Stimulated activated naive B cell treated with anti-CD40 and anti-IgM and Interleukin-4, amounts not matched to agents 10 μg/mL and 1 μg/mL and 100 μg/mL, for 72 hours (primary cell): Measurements from ENCODE around the gene FYN.

Experiments used
- ATAC-seq, 2 donors: fragments of 150-1000 bp; cut with Tn5 transposase; replicated peaks; 2 replicates each; pipeline ENCODE4 v1.10.0; 2021; ENCODE audit warnings: moderate library complexity in 1 of 2
- DNase-seq: peaks from one replicate; pipeline ENCODE4 v3.0.0; 2021
- H3K27ac Mint-ChIP-seq: one replicate; pipeline ENCODE4 v1.8.0; 2022; ENCODE audit warnings: mild to moderate bottlenecking, mixed read lengths
- H3K27me3 Mint-ChIP-seq, 2 donors: one replicate each; pipeline ENCODE4 v1.8.0; 2022; ENCODE audit warnings: mixed read lengths in 2 of 2
- H3K36me3 Mint-ChIP-seq, 2 donors: one replicate each; pipeline ENCODE4 v1.8.0; 2022; ENCODE audit warnings: mixed read lengths in 2 of 2, mild to moderate bottlenecking in 1 of 2
- H3K4me1 Mint-ChIP-seq, 2 donors: one replicate each; pipeline ENCODE4 v1.8.0; 2022; ENCODE audit warnings: mixed read lengths in 2 of 2, mild to moderate bottlenecking in 1 of 2
- H3K4me3 Mint-ChIP-seq, 2 donors: one replicate each; pipeline ENCODE4 v1.8.0; 2022; ENCODE audit warnings: mild to moderate bottlenecking in 2 of 2, mixed read lengths in 2 of 2, moderate library complexity in 1 of 2
- H3K9me3 Mint-ChIP-seq, 2 donors: one replicate each; pipeline ENCODE4 v1.8.0; 2022; ENCODE audit warnings: mixed read lengths in 2 of 2, mild to moderate bottlenecking in 1 of 2

FYN gene

DNA sequence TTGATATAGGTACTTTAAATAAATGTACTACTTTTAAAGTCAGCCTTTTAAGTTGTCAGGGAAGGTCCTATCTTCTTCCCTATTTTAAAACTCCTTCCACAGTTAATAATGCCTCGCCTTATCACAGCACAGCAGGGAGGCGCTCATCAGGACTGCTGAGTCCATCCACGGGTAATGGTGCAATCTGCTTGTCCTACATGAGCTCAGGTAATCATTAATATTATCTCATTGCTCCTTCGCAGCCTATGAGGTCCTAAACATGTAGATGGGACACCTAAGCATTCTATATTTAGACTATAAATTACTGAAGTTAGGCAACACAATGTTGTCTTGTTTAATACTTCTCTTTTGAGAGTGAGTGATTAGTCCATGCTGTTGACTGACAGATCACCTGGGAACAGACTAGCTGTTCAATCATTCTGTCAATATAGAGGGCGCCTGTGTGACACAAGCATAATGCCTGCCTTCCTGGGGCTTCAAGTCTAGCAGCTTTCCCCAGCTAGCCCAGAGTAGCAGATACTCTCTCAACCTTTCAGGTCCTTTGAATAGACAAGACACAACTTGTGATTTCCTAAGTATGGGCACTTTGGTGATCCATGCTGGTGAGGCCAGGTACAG, 91.0 kb downstream of the FYN start:
- no peak for ATAC-seq
- no peak overlapping the region for H3K4me3 Mint-ChIP-seq
- H3K27me3 Mint-ChIP-seq: no peaks in the 10 kb centered on the region
- H3K27ac Mint-ChIP-seq: peak overlapping the region; percentile 56
- peaks cover 29 to 30% of the 10 kb centered on the region in 2 donors for H3K36me3 Mint-ChIP-seq
- H3K4me1 Mint-ChIP-seq: peaks cover 25 to 42% of the 10 kb centered on the region in 2 donors
- H3K9me3 Mint-ChIP-seq: no peaks in the 10 kb centered on the region
- DNase-seq: no peak

DNA sequence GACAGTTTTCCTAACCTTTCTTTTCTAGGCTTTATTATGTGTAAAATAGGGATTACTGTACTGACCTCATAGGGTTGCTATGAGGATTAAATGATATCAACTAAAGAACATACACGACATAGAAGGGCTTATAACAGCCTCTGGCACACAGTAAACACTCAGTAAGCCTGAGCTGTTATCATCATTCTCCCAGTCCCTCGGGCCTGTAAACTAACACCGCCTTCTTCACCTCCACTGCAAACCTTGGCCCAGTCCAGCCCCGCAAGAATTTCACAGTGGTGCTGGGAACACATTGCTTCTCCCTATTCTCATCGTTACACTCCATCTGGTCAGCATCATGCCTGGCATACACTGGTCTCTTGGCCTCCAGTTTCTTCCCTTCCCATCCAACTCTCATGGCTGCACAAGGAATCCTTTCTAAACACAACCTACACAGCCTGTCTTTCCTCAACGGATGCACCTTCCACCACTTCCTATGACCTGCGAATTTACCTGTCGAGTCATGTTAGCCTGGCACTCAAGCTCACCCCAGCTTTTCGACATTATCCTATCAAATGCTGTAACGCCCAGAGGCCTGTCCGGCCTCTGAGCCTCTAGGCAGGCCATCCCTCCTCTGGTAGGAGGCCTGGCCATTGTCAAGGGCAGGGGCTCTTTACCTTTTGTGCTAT, 92.1 kb downstream of the FYN start:
- H3K4me3 Mint-ChIP-seq: no peak overlapping the region
- no peaks in the 10 kb centered on the region for H3K27me3 Mint-ChIP-seq
- H3K9me3 Mint-ChIP-seq: no peaks in the 10 kb centered on the region
- no peak overlapping the region for H3K27ac Mint-ChIP-seq
- peaks cover 24 to 48% of the 10 kb centered on the region in 2 donors for H3K4me1 Mint-ChIP-seq
- DNase-seq (no peak), ATAC-seq (no peak)
- peaks cover 26 to 29% of the 10 kb centered on the region in 2 donors for H3K36me3 Mint-ChIP-seq

DNA sequence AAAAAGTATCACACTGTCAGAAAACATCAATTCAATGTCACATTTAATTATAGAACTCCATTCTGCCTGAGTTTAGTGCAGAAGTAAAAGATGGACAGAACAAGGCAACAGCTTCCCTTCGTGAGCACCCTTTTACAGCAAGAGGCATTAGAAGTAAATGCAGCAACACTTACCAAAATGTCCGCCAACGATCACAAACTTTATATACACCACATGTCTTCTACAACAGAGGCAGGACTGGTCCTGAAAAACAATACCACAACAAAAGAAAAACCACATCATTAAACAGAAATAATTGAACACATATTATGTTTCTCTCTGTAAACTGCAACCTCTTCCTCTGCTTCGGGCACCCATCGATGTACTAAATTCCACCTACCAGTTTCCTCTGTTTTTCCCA, 92.9 kb downstream of the FYN start:
- Mint-ChIP-seq H3K4me1 (peaks cover 24 to 48% of the 10 kb centered on the region in 2 donors), H3K27me3 (no peaks in the 10 kb centered on the region), H3K36me3 (peaks cover 25 to 27% of the 10 kb centered on the region in 2 donors), H3K27ac (no peak overlapping the region), H3K9me3 (no peaks in the 10 kb centered on the region), H3K4me3 (no peak overlapping the region)
- DNase-seq (no peak), ATAC-seq (no peak)

DNA sequence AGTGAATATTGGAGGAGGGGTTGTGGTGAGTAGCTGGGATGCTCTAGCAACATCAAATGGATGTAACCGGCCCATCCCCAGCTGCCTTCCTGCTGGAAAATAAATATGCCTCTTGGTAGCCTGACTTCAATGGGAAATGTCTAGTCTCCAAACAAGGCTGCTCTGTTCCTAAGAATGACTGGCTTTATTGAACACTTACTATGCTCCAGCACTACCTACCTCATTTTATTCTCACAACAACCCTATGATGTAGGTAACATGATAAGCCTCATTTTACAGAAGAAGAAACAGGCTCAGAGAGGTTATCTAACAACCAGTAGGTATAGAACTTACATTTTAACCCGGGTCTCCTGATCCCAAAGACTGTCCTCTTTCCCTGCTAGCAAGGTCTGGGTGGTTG, 93.6 kb downstream of the FYN start:
- ATAC-seq (no peak), DNase-seq (no peak)
- no peak overlapping the region for H3K27ac Mint-ChIP-seq
- no peaks in the 10 kb centered on the region for H3K27me3 Mint-ChIP-seq
- no peak overlapping the region for H3K4me3 Mint-ChIP-seq
- H3K4me1 Mint-ChIP-seq: peaks cover 19 to 43% of the 10 kb centered on the region in 2 donors
- no peaks in the 10 kb centered on the region for H3K9me3 Mint-ChIP-seq
- H3K36me3 Mint-ChIP-seq: peaks cover 23 to 25% of the 10 kb centered on the region in 2 donors

DNA sequence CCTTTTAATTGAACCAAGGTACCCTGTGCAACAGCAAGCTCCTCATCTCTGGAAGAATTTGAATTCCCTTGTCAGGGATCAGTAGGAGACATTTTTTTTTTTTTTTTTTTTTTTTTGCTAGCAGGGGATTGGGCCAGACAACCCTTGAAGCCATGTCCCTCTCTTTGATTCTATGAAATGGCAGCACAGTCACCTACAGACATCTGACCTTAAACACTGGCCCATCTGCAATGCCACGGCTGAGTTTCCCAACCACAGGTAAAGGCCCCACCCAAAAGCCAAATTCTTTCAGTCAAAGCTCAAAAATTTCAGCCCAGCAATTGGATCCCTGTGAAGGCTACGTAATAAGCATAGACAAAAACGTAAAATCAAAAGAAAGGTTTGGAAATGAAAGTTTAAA, 94.2 kb downstream of the FYN start:
- H3K4me3 Mint-ChIP-seq: no peak overlapping the region
- H3K36me3 Mint-ChIP-seq: peaks cover 23 to 25% of the 10 kb centered on the region in 2 donors
- H3K9me3 Mint-ChIP-seq: no peaks in the 10 kb centered on the region
- no peak overlapping the region for H3K27ac Mint-ChIP-seq
- peaks cover 19 to 44% of the 10 kb centered on the region in 2 donors for H3K4me1 Mint-ChIP-seq
- no peaks in the 10 kb centered on the region for H3K27me3 Mint-ChIP-seq
- ATAC-seq: no peak
- no peak for DNase-seq

DNA sequence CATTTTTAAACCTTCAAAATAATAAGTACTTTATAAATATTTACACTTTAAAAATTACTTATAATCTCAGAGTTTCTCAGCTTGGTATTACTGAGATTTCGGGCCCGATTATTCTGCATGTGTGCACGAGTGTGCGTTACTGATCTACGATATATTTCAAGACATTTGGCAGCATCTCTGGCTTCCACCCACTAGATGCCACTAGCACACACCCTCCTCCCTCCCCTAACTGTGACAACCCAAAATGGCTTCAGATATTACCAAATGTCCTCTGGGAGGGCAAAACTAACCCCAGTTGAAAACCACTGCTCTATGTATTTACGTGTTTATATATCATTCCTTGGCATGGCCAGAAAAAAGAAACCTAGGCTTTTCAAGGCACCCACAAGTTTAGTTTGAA, 95.9 kb downstream of the FYN start:
- Mint-ChIP-seq H3K27me3 (no peaks in the 10 kb centered on the region), H3K36me3 (peaks cover 19 to 21% of the 10 kb centered on the region in 2 donors), H3K27ac (no peak overlapping the region), H3K9me3 (no peaks in the 10 kb centered on the region), H3K4me3 (no peak overlapping the region), H3K4me1 (peaks cover 14 to 49% of the 10 kb centered on the region in 2 donors)
- DNase-seq (no peak), ATAC-seq (peak in 1 of 2 donors; percentile 39)

DNA sequence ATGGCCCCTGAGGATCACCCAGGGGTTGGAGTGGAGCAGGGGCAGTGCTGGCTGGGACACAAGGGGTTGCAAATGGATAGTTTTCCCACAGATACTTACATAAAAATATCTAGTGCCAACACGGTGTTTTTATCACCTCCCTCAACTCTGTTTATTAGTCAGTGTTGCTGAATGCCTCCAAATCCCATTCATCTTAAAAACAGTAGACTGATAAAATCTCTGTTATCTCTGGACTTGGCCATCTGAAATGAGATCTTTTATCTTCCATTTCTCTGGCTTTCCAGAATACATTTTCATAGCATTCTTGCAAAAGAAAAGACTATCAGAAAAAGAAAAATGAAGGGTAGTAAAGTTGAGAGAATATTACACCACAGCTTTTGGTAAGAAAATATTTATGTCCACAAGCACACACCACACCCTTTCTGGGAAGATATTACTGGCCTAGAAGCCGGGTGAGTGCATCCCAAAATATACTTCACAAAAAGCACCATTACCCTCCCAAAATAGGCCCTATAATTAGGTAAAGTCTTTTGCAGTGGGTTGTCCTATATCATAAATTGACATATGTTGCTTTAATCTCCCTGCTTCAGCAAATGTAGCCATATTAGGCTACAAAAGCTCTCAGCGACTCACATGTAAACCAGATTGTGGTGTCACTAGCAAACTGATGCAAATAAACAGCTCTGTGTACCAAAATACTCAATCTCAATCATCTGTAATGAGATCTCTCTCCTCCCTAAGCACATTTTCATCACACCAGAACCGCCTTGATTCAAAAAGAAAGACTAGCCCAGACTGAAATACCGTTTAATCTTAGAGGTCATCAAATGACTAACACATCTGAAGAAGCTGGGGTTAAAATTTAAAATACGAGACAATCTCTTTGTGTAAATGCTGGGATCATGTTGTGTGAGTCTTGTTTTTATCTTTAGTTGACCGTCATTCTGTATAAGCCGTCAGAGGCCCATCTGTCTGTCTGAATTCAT, 96.7 kb downstream of the FYN start:
- Mint-ChIP-seq H3K9me3 (no peaks in the 10 kb centered on the region), H3K4me3 (no peak overlapping the region), H3K27ac (no peak overlapping the region), H3K36me3 (peaks cover 27 to 28% of the 10 kb centered on the region in 2 donors), H3K4me1 (peaks cover 14 to 56% of the 10 kb centered on the region in 2 donors), H3K27me3 (no peaks in the 10 kb centered on the region)
- no peak for ATAC-seq
- no peak for DNase-seq

DNA sequence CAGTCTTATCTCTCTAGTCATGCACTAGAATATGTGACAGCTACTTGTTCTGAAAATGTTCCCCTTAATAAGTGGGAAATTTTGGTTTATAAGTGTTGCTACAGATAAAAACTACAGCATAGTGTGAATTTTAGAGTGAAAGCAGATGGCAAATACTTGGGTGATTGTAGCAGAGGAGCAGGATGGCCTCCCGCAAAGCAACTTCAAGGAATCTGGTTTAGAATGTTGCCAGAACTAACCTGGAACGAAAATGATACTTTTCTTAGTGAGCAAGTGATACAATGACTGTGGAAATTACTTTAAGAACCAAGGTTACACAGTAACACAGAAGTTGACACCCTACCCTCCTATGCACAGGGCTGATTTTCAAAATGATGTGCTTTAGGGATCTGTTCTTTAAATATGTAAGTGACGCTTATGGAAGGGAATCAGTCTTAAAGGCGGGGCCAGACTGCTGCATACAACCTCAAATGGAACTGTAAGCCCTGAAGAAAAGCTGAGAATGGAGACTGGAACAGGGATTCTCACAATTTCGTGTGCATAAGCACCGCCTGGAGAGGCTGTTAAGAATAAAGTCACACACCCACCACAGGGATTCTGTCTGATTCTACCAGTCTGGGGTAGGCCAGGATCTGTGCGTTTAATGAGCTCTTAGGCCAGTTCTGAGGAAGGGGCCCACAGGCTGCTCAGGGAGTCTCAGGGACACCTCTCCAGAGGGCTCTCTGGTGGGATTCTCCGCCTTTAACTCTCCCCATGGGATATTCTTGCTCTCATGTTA, 97.9 kb downstream of the FYN start:
- DNase-seq (no peak), ATAC-seq (no peak)
- Mint-ChIP-seq H3K4me1 (peaks cover 13 to 57% of the 10 kb centered on the region in 2 donors), H3K27ac (no peak overlapping the region), H3K9me3 (no peaks in the 10 kb centered on the region), H3K36me3 (peaks cover 32 to 40% of the 10 kb centered on the region in 2 donors), H3K4me3 (no peak overlapping the region), H3K27me3 (no peaks in the 10 kb centered on the region)

DNA sequence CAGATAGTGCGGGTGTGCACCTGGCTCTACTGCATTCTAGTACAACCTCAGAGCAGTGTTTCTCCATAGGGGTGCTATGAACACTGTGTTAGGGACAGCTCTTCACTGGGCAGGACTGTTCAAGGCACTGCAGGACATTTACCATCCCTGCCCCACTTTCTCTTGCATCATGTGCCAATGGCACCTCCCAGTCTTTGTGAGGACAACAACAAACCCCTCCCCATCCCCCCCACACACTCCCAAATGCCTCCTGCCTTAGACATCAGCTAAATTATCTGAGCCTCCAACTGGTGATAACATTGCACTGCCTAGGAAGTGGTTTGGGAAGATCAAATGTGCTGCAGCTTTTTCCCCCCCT, 98.9 kb downstream of the FYN start:
- ATAC-seq (no peak), DNase-seq (no peak)
- peaks cover 28 to 49% of the 10 kb centered on the region in 2 donors for H3K36me3 Mint-ChIP-seq
- no peak overlapping the region for H3K4me3 Mint-ChIP-seq
- H3K4me1 Mint-ChIP-seq: peaks cover 21 to 59% of the 10 kb centered on the region in 2 donors
- H3K9me3 Mint-ChIP-seq: no peaks in the 10 kb centered on the region
- H3K27me3 Mint-ChIP-seq: no peaks in the 10 kb centered on the region
- no peak overlapping the region for H3K27ac Mint-ChIP-seq

DNA sequence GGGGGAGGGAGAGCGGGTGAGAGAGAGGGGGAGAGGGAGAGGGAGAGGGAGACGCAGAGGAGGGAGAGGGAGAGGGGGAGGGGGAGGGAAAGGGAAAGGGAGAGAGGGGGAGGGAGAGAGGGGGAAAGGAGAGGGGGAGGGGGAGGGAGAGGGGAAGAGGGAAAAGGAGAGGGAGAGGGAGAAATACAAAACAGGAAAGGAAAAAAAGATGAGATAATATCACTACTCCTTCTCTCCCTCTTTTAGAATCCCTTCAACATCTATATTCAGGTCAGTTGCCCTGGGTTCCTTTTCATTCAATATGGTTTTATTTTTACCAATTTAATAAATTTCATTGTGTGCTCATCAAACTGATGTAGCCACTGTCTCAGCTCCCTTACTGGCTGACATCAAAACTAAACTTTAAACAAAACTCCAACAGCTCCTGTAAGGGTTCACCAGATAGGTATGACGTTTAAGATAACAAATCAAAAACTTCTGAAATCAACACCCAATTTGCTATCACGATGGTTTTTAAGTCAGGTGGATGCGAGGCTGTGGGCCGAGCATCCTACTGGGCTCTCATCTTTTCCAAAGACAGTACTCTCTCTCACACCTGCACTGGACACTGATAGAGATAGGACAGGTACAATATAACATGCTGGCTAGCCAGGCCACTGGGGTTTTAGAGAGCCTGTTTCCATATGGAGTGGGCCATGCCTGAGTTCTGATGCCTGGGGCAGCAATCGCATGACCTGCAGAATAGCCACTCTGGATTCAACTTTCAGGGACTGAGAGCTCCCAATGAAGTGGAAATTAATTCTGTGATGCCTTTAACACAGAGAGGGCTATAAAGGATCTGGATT, 99.5 kb downstream of the FYN start:
- Mint-ChIP-seq H3K36me3 (peaks cover 28 to 50% of the 10 kb centered on the region in 2 donors), H3K27me3 (no peaks in the 10 kb centered on the region), H3K4me3 (no peak overlapping the region), H3K27ac (no peak overlapping the region), H3K9me3 (no peaks in the 10 kb centered on the region), H3K4me1 (peaks cover 24 to 61% of the 10 kb centered on the region in 2 donors)
- no peak for DNase-seq
- ATAC-seq: no peak

DNA sequence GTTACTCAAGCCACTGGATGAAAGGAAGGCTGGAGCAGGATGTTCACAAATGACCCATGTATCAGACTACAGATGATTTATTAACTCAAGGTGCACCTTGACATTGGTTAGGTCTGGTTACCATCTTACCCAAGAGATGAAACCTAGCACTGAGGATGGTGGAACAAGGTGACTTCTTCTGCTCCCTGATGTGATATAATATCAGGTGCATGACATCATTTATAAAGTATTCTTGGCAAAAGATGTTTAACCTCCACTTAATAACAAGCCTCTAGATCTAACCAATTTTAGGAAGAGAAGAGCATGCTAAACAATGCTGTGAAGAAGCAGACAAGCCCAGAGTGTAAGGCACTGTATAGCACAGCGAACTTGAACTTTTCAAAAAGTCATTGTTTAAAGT, 100.9 kb downstream of the FYN start:
- Mint-ChIP-seq H3K27me3 (no peaks in the 10 kb centered on the region), H3K36me3 (peaks cover 24 to 37% of the 10 kb centered on the region in 2 donors), H3K4me1 (peaks cover 27 to 61% of the 10 kb centered on the region in 2 donors), H3K9me3 (no peaks in the 10 kb centered on the region), H3K4me3 (no peak overlapping the region), H3K27ac (no peak overlapping the region)
- no peak for ATAC-seq
- DNase-seq: no peak

DNA sequence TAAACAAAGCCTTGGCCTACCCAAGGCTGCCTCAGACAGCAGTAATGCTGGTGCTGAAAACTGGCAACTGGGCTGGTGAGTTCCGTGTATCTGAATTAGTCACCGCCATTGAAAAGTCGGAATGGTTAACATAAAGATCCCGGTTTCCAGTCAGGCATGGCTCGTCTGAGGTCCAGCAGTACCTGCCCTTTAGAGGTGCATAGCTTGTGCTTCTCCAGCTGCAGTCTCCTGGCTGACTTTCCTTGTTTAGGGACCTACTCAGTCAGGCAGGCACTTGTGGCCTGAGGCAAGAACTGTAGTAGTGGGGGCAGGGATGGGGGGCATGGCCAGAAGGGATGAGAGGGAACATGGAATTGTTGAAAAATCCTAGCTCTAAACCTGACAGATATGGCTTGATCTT, 101.6 kb downstream of the FYN start:
- Mint-ChIP-seq H3K4me1 (peaks cover 27 to 63% of the 10 kb centered on the region in 2 donors), H3K4me3 (no peak overlapping the region)
- DNase-seq: no peak

DNA sequence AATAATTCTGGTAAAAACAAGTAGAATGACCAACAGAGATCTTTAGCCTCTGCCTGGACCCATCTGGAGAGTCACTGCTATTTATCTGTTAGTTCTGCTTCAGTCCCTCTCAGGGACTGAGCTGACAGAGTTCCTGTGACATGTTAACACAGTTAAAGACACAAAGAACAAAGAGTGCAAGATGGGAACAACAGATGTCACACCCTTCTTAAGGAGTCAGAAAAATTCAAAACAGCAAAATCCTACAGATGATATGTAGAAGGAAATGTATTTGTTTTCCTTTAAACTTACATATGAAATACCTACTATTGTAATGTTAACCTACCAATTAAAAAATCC, 102.2 kb downstream of the FYN start:
- peaks cover 32 to 68% of the 10 kb centered on the region in 2 donors for H3K4me1 Mint-ChIP-seq
- peaks cover 20 to 37% of the 10 kb centered on the region in 2 donors for H3K36me3 Mint-ChIP-seq
- no peaks in the 10 kb centered on the region for H3K27me3 Mint-ChIP-seq
- ATAC-seq (no peak), DNase-seq (no peak)
- H3K27ac Mint-ChIP-seq: no peak overlapping the region
- no peak overlapping the region for H3K4me3 Mint-ChIP-seq
- no peaks in the 10 kb centered on the region for H3K9me3 Mint-ChIP-seq

More for the DNA sequence above, 101.6 kb downstream of the FYN start:
- Mint-ChIP-seq H3K27me3 (no peaks in the 10 kb centered on the region), H3K36me3 (peaks cover 20 to 32% of the 10 kb centered on the region in 2 donors), H3K9me3 (no peaks in the 10 kb centered on the region), H3K27ac (no peak overlapping the region)
- ATAC-seq: no peak
